ENCODE data around the gene ANKRD44. TPM values are rescaled to one million over a fixed set of nuclear protein-coding genes. Genes with fewer than 3 reads are reported as not detected.
"Not testable (repeated sequence)": the region's sequence is repeated elsewhere in the genome, so short reads cannot be mapped to it uniquely, and the experiment has no call there.

The ANKRD44 gene
- total and polyA plus RNA-seq, 7 donors, result 0.35 to 9.3 (median 1.7) TPM

GRCh38 chr2:197071213-197071612 is 239.4 kb downstream of the ANKRD44 start:
- no peak for ATAC-seq
- 88 to 97% (median 92%) methylated on average over 1 of the region's 1 CpG for WGBS, 3 donors
- DNase-seq, result no peak
- Histone ChIP-seq H3K36me3 (ENCODE audit: insufficient read depth in 1 of 2, low read depth in 1 of 2) (no peaks in the 10 kb centered on the region), H3K27ac (no peak overlapping the region), H3K4me3 (no peak overlapping the region), H3K27me3 (ENCODE audit: insufficient read depth in 3 of 3, low read length in 2 of 3) (no peaks in the 10 kb centered on the region), H3K4me1 (no peaks in the 10 kb centered on the region), H3K9me3 (no peaks in the 10 kb centered on the region)
- intact Hi-C loops (cut with DNase I), result no loop called here
- TF ChIP-seq, protein P1, sequence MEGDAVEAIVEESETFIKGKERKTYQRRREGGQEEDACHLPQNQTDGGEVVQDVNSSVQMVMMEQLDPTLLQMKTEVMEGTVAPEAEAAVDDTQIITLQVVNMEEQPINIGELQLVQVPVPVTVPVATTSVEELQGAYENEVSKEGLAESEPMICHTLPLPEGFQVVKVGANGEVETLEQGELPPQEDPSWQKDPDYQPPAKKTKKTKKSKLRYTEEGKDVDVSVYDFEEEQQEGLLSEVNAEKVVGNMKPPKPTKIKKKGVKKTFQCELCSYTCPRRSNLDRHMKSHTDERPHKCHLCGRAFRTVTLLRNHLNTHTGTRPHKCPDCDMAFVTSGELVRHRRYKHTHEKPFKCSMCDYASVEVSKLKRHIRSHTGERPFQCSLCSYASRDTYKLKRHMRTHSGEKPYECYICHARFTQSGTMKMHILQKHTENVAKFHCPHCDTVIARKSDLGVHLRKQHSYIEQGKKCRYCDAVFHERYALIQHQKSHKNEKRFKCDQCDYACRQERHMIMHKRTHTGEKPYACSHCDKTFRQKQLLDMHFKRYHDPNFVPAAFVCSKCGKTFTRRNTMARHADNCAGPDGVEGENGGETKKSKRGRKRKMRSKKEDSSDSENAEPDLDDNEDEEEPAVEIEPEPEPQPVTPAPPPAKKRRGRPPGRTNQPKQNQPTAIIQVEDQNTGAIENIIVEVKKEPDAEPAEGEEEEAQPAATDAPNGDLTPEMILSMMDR (IDR thresholded peaks at IDR 0.05), result no peak

- Histone ChIP-seq H3K27ac (no peak overlapping the region), H3K27me3 (ENCODE audit: insufficient read depth in 3 of 3, low read length in 2 of 3) (no peaks in the 10 kb centered on the region), H3K4me3 (no peak overlapping the region), H3K36me3 (ENCODE audit: insufficient read depth in 1 of 2, low read depth in 1 of 2) (no peaks in the 10 kb centered on the region), H3K4me1 (no peaks in the 10 kb centered on the region), H3K9me3 (no peaks in the 10 kb centered on the region)
- WGBS, 3 donors, result 72 to 80% (median 77%) methylated on average over 2 of the region's 2 CpGs
- TF ChIP-seq, protein P1 (IDR thresholded peaks at IDR 0.05), result no peak
- DNase-seq (no peak), ATAC-seq (no peak)
- intact Hi-C loops (cut with DNase I), result no loop called here
These were observed 240.6 kb downstream of the ANKRD44 start for GRCh38 chr2:197069958-197070357.

GRCh38 chr2:197062574-197062973 is 248.0 kb downstream of the ANKRD44 start:
- ATAC-seq; intact Hi-C loops (cut with DNase I); H3K27ac ChIP-seq; H3K4me3 ChIP-seq; H3K9me3 ChIP-seq; H3K36me3 ChIP-seq (ENCODE audit: insufficient read depth in 1 of 2, low read depth in 1 of 2); DNase-seq; H3K27me3 ChIP-seq (ENCODE audit: insufficient read depth in 3 of 3, low read length in 2 of 3); H3K4me1 ChIP-seq: not testable (repeated sequence)
- 90 to 95% (median 93%) methylated on average over 3 of the region's 3 CpGs for WGBS, 3 donors

GRCh38 chr2:197059477-197059876 is 251.1 kb downstream of the ANKRD44 start:
- Histone ChIP-seq H3K4me3 (no peak overlapping the region), H3K9me3 (peaks cover 16% of the 10 kb centered on the region), H3K4me1 (no peaks in the 10 kb centered on the region), H3K27ac (no peak overlapping the region), H3K27me3 (ENCODE audit: insufficient read depth in 3 of 3, low read length in 2 of 3) (no peaks in the 10 kb centered on the region), H3K36me3 (ENCODE audit: insufficient read depth in 1 of 2, low read depth in 1 of 2) (no peaks in the 10 kb centered on the region)
- intact Hi-C loops (cut with DNase I), result no loop called here
- DNase-seq (no peak), ATAC-seq (no peak)
- WGBS, 3 donors, result 84 to 88% (median 84%) methylated on average over 1 of the region's 1 CpG
- TF ChIP-seq, protein P1 (IDR thresholded peaks at IDR 0.05), result no peak

GRCh38 chr2:197058777-197059300 is 251.7 kb downstream of the ANKRD44 start:
- WGBS, 3 donors, result 93 to 100% (median 95%) methylated on average over 1 of the region's 1 CpG
- H3K9me3 ChIP-seq, result peaks cover 16% of the 10 kb centered on the region
- no peak overlapping the region for H3K27ac ChIP-seq
- no peaks in the 10 kb centered on the region for H3K36me3 ChIP-seq (ENCODE audit: insufficient read depth in 1 of 2, low read depth in 1 of 2)
- ATAC-seq (no peak), DNase-seq (no peak)
- no peaks in the 10 kb centered on the region for H3K27me3 ChIP-seq (ENCODE audit: insufficient read depth in 3 of 3, low read length in 2 of 3)
- TF ChIP-seq, protein P1 (IDR thresholded peaks at IDR 0.05), result no peak
- H3K4me1 ChIP-seq, result no peaks in the 10 kb centered on the region
- H3K4me3 ChIP-seq, result no peak overlapping the region
- intact Hi-C loops (cut with DNase I), result no loop called here
